GM11168 (cell line): ENCODE measurements around the gene MRTO4.
"Not testable (repeated sequence)": the region's sequence is repeated elsewhere in the genome, so short reads cannot be mapped to it uniquely, and the experiment has no call there.

Source experiments
- in situ Hi-C: fragments of 300-500 bp; cut with MboI; formaldehyde crosslinking; loops from one replicate; pipeline ENCODE4 v1.12.0; 2022; ENCODE audit warnings: low sequenced_read_pairs; ENCODE audit not compliant: unreplicated experiment

Gene MRTO4

GRCh38 chr1:19269427-19270342 is 18.1 kb downstream of the MRTO4 start:
- in situ Hi-C loops, result not testable (repeated sequence)

GRCh38 chr1:19270343-19270730 is 18.7 kb downstream of the MRTO4 start:
- in situ Hi-C loops, result not testable (repeated sequence)

DNA sequence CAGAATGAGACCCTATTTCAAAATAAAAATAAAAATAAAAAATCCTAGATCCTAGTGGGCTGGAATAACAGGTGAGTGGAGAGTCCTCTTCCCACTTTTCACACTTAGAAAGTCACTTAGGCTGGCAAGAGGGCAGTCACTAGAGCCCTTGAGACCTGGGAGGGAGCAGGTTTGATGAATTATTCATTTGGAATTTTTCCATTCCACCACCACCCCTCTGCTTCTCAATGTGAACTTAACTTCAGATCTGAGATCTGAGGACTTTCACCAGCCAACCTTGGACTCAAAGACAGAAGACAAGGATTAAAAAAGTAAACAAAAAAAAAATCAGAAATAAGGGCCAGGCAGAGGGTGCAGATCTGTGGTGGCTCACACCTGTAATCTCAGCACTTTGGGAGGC is 20.5 kb downstream of the MRTO4 start:
- in situ Hi-C loops, result no loop called here

- in situ Hi-C loops, result no loop called here
Observed at GRCh38 chr1:19273106-19273843, 21.7 kb downstream of the MRTO4 start.

DNA sequence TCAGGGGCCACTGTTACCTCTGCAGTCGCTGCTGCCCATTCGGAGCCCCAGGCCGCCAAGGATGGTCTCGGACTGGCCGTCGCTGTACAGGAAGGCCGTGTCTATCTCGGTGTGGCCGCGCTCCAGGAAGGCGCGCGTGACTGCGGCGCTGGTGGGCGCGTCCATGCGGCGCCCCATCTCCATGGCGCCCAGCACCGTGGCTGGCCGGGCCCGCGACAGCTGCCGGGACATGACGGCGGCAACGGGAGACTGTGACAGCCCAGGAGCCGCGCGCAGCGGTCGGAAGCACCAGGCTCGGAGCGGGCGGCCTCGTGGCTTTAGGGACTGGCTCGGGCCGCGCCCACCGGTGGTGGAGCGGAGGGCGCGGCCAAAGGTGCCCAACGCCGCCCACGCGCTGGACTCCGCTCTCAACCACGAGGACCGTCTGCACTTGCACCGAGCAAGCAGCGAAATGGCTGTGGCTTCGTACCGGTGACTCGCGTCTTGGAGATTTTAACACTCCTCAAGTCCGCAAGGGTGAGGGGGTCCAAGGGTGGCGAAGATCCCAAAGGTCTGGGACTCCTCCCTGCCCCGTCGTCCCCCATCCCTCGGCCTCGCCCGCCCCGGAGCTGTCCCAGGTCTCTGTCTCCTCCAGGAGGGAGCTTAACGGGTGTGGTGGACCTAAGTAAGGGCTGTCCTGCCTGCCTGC is 22.4 kb downstream of the MRTO4 start:
- in situ Hi-C loops, result not testable (repeated sequence)

DNA sequence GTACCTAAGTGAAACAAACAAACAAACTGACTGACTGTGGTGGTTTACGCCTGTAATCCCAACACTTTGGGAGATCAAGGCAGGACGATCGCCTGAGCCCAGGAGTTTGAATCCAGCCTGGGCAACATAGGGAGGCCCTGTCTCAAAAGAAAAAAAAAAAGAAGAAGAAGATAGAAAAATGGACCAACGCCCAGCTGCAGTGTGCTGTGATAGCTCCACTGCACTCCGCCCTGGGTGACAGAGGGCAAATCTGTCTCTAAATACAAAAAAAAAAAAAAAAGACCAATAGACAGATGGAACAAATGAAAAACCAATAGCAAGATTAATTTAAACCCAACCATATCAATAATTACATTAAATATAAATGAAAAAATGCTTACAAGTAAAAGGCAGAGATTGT is 23.0 kb downstream of the MRTO4 start:
- in situ Hi-C loops, result no loop called here

DNA sequence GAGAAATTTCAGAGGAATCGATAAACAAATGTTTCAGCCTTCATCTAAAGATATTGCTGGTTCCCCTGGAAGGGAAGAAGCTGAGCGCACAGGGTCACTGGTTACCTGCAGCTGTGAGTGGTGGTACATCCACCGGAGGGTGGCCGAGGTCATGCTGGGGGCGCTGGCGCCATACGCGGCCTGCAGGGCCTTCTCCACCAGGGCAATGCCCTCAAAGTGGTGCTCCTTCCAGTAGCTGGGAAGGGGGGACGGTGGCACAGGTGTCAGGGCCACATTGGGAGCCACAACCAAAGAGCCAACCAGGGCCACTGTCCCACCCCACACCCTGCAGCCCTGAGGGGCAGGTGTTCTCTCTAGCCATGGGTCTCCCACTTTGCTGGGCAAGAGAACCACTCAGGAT is 32.3 kb downstream of the MRTO4 start:
- in situ Hi-C loops, result no loop called here

GRCh38 chr1:19284881-19285280 is 33.3 kb downstream of the MRTO4 start:
- in situ Hi-C loops, result no loop called here

GRCh38 chr1:19285366-19285765 is 33.8 kb downstream of the MRTO4 start:
- in situ Hi-C loops, result not testable (repeated sequence)

- in situ Hi-C loops, result not testable (repeated sequence)
Observed at GRCh38 chr1:19285807-19286206, 34.2 kb downstream of the MRTO4 start.

DNA sequence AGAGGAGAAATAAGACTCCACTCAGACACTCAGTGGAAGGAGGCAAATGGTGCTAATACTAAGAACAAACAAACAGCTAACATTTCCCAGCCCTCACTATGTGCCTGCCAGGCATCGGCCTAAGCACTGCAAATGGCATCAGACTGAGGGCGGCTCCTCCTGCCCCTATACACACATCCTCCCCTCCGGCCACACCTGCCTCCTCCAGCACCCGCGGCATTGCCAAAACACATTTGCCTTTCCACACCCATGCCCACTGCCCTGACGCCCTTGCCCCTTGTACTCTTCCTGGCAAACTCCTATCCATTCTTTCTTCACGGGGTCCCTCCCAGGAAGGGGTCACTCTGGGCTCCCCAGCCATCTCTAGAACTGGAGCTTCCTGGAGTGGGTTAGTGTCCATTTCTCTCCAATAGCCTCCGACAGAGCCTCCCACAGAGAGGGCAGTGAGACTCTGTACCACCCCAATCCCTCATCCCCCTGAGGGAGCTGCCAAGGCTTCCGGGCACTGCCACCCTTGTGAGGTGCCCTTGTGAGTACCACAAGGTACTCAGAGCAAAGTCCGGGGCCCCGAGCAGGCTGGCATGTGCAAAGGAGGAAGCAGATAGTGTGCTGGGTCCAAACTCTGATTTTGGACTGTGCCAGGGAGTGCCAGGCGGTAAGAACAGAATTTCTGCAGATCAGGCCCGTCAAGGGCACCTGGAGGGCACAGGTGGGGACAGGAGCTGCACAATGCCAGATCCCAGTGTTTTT is 36.0 kb downstream of the MRTO4 start:
- in situ Hi-C loops, result no loop called here

DNA sequence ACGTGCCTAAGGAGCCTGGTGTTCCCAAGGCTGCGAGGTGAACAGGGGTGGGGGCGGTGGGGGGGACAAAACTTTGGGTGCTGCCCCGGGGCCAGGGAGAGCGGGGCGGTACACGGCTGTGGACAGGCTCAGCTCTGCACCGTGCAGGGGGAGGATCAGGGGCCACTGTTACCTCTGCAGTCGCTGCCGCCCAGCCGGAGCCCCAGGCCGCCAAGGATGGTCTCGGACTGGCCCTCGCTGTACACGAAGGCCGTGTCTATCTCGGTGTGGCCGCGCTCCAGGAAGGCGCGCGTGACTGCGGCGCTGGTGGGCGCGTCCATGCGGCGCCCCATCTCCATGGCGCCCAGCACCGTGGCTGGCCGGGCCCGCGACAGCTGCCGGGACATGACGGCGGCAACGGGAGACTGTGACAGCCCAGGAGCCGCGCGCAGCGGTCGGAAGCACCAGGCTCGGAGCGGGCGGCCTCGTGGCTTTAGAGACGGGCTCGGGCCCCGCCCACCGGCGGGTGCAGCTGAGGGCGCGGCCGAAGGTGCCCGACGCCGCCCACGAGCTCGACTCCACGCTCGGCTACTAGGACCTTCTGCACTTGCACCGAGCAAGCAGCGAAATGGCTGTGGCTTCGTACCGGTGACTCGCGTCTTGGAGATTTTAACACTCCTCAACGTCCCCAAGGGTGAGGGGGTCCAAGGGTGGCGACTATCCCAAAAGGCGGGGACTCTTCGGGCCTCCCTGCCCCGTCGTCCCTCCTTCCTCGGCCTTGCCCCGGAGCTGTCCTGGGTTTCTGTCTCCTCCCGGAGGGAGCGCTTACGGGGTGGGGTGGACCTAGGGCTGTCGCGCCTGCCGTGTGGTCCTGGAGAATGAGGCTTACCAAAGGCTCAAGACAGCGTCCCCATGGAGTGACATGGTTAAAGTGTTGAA is 37.0 kb downstream of the MRTO4 start, which contains the start of gene AKR7A3:
Gene AKR7A3 (minus strand): TSS at position 447 of the 918 bp plus-strand sequence. CDS start 61 bp downstream, at position 386.
- in situ Hi-C loops, result not testable (repeated sequence)

GRCh38 chr1:19289244-19289643 is 37.6 kb downstream of the MRTO4 start:
- in situ Hi-C loops, result no loop called here

DNA sequence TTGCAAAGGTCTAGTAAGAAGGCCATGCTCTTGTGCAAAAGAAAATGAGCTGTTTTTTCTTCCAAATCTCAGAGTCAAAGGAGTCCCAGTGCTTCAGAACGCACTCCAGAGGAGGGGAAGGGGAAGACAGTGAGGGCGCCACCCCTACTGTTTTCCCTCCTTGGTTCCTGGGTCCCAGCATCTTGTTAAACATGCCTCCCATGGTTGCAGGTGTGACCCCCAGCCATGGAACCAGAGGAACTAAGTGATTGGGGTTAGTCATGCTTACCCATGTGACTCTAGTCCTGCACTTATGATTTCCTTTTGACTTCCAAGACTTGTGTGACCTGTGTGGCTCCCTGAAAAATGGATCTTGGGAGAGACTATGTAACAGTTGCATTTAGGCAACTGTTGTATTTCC is 43.0 kb downstream of the MRTO4 start:
- in situ Hi-C loops, result no loop called here

GRCh38 chr1:19300211-19300610 is 48.6 kb downstream of the MRTO4 start:
- in situ Hi-C loops, result no loop called here

DNA sequence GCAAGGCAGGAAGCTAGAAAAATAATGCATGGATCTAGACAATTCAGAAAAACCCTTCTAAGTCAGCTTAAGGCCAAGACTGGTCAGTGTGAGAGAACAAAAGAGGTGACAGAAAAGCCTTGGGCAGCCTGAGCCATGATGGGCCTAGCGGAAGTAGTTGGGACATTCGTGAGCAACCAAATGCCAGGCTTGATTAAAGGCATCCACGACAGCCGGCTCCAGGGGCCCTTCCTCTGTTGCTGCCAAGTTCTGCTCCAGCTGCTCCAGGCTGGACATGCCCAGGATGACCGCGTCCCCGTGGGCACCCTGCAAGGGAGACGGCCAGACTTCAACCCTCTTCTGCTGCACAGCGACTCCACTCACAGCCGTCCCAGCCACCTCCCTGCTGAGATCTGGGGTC is 52.5 kb downstream of the MRTO4 start:
- in situ Hi-C loops, result not testable (repeated sequence)

DNA sequence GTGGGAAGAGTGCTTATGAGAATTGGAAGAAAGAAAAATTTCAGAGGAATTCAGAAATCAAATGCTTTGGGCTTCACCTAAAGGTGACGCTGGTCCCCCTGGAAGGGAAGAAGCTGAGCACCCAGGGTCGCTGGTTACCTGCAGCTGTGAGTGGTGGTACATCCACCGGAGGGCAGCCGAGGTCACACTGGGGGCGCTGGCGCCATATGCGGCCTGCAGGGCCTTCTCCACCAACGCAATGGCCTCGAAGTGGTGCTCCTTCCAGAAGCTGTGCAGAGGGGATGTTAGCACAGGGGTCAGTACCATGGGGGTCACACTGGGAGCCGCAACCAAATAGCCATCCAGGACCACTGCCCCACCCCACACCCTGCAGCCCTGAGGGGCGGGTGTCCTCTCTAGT is 54.3 kb downstream of the MRTO4 start:
- in situ Hi-C loops, result no loop called here

DNA sequence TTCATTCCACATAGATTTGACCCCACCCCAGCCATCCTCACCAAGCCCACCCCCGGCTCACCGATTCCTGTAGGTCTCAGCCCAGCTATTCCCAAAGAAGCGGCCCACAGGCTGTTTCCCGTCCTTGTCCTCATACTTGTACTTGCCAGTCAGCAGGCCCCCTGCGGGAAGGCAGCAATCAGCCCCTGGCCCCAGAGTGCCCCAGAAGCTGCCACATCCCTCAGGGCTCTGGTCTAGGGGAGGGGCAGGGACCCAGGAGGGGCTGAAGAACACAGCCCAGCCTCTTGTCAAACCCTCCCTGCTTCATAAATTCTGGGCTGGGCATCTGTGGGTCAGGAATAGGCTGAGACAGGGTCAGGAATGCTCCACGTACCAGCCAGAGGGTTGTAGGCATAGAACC is 55.3 kb downstream of the MRTO4 start:
- in situ Hi-C loops, result no loop called here
